Stimulated activated CD4-positive, alpha-beta T cell treated with anti-CD3 and anti-CD28 coated beads, Interleukin-1b, Interleukin-23, amount 100 ng/mL, for 24 hours (primary cell): ENCODE results near the gene RNASE3.
"Not testable (repeated sequence)": the region's sequence is repeated elsewhere in the genome, so short reads cannot be mapped to it uniquely, and the experiment has no call there.

ENCODE experiments used
- DNase-seq, 4 experiments: peaks; one replicate each; pipeline ENCODE4 v3.0.0-alpha.2; 2020; ENCODE audit warnings: low read depth in 4 of 4, low spot score in 1 of 4

Gene RNASE3

DNA sequence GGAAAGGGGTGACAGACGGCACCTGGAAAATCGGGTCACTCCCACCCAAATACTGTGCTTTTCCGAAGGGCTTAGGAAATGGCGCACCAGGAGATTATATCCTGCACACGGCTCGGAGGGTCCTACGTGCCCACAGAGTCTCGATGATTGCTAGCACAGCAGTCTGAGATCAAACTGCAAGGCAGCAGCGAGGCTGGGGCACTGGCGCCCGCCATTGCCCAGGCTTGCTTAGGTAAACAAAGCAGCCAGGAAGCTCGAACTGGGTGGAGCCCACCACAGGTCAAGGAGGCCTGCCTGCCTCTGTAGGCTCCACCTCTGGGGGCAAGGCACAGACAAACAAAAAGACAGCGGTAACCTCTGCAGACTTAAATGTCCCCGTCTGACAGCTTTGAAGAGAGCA, 19.6 kb downstream of the RNASE3 start:
- not testable (repeated sequence) for DNase-seq

DNA sequence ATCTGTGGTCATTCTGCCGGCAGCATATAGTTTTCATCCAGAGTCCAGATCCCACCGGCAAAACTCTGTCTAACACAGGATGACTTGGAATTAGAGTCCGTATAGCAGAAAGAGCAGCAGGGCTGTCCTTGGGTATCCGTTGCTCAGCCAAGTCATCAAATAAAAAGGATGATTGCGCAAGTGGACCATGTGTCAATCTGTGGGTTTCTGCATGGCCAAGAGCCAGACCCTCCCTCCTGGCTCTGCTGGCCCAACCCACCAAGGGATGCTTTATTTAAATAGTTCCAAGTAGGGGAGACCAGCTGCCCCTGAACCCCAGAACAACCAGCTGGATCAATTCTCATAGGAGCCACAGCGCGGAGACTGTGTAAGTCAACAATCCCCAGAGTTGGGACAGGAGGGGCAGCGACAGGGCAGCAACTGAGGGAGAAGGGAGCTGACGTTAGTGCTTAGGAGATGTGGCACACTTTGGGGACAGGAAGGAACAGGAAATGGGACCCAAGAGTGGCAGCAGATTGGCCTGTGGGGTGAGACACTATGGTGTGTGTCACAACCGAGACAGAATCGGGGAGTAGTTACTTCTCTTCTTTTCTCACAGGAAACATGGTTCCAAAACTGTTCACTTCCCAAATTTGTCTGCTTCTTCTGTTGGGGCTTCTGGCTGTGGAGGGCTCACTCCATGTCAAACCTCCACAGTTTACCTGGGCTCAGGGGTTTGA, 28.0 kb downstream of the RNASE3 start:
- DNase-seq, result not testable (repeated sequence)

DNA sequence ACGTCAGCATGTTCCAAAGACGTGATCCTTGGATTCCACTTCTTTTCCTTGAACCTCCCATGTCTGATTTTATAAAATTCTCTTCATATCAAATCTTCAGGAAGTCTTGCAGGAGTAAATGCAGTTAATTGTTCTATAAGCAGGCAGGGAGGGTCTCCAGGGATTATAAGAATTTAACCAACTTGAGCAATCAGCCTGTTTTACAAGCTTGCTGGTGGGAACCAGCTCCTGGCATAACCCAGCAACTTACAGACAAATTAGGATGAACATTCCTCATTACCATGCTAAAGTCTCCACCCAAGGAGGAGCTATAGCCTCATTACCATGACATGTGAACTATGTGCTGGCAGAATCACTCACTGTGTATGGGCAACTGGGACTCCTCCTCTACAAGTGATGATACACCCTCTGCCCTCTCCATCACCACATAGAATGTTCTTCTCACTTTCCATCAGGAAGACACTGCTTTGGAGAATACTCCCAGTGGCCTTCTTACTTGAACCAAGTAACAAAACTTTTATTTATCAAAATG, 32.6 kb downstream of the RNASE3 start:
- not testable (repeated sequence) for DNase-seq

DNA sequence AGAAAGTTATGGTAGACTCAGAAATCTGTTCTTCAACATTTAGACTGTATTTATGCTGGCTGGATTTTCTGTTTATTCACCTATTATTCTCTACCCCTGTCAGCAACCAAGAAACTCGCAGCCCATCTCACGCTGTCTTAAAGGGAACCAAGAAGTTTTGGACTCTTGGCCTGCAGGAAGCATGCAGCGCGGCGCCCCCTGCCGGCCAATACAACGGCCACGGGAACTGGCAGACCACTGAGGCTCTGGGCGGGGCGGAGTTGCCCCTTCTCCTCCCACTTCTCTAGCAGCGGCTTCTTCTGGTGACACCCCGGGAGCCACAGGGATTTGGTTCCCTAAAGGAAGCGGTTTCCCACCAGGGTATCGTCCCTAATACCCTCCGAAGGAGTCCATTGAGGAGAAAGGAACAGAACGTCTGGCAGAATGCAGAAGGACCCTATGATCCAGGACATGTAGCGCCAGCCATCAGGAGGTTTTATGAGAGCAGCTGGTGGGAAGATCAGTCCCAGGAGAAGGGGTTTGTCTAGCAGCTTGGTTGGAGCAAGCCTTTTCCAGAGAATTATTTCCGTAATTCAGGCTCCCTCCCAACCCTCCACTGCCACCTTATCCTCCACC, 43.1 kb downstream of the RNASE3 start:
- peak in 3 of 4 experiments; percentile 4 to 36 (median 5) for DNase-seq

DNA sequence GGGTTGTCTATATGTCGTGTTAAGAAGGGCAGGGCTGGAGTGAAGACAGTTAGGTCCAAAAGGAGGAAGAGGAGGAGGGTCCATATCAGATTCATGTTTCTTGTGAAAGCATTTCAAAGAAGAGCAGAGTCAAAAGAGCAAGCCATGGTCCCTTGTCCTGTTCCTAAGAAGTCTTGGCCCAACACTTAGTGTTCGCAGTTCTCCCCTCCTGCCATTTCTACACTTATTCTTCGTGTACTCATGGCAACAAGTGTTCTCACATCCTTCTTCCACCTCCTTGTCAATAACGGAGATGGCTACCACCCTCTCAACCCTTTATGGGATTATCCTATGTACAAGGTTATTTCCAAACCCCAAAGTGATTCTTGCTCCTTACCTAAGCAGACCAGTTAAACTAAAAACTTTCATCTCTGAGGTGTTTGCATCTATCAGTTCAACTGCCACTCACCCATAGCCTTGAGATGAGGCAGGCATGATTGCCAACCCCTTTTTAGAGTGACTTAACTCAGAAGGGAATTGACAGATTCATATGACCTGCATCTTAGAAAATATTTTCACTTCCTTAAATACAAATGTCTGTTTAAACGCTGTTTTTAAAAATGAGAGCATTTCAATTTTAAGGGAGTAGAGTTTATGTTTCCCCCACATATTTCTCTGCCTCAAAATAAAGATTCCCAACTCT, 44.3 kb downstream of the RNASE3 start:
- DNase-seq, result no peak
